Urinary bladder (tissue), 4 donors: Measurements from ENCODE around the gene MAP3K20. TPM values are rescaled to one million over a fixed set of nuclear protein-coding genes. Genes with fewer than 3 reads are reported as not detected.
"Not testable (repeated sequence)": the region's sequence is repeated elsewhere in the genome, so short reads cannot be mapped to it uniquely, and the experiment has no call there.

ENCODE experiments used
- DNase-seq: peaks from one replicate; pipeline ENCODE4 v3.0.0-alpha.2; 2015; ENCODE audit errors: extremely low spot score
- H3K27ac ChIP-seq: one replicate; pipeline ENCODE4 v1.5.1; 2013; ENCODE audit warnings: low read depth, mild to moderate bottlenecking, moderate library complexity
- H3K36me3 ChIP-seq: one replicate; pipeline ENCODE4 v1.6.1; 2013; ENCODE audit warnings: mild to moderate bottlenecking, moderate library complexity; ENCODE audit not compliant: insufficient read depth
- H3K4me1 ChIP-seq: one replicate; pipeline ENCODE4 v1.6.1; 2013; ENCODE audit warnings: mild to moderate bottlenecking, moderate library complexity; ENCODE audit not compliant: insufficient read depth
- H3K4me3 ChIP-seq: one replicate; pipeline ENCODE4 v1.5.1; 2013; ENCODE audit warnings: low read depth, low read length
- WGBS: extraction: QIAGEN DNeasy Blood & Tissue Kit; methylation state at CpG from one replicate; pipeline ENCODE4 v1.1.7; 2013; 5-methylcytosine and 5-hydroxymethylcytosine counted together
- polyA plus RNA-seq: library from polyadenylated mRNA; stranded (reverse); fragments of 200-250 nt; gene quantifications from one replicate; pipeline ENCODE4 v1.2.3, GENCODE V29; 2013
- total RNA-seq: library from RNA; depleted of rRNA; stranded (reverse); fragments of >200 nt; gene quantifications from one replicate; pipeline ENCODE4 v1.2.3, GENCODE V29; 2014
- donor health status: healthy with polysubstance abuse.
- donor health status: healthy.

The MAP3K20 gene
- total and polyA plus RNA-seq, 2 donors: 140 TPM

GRCh38 chr2:173248381-173248780, 172.7 kb downstream of the MAP3K20 start:
- Histone ChIP-seq H3K36me3 (no peaks in the 10 kb centered on the region), H3K4me1 (no peaks in the 10 kb centered on the region), H3K4me3 (no peak overlapping the region), H3K27ac (no peak overlapping the region)
- DNase-seq: no peak
- 98% methylated on average over 2 of the region's 2 CpGs for WGBS

- WGBS: 71% methylated on average over 8 of the region's 8 CpGs
- DNase-seq: no peak
- no peaks in the 10 kb centered on the region for H3K36me3 ChIP-seq
- no peak overlapping the region for H3K27ac ChIP-seq
- no peaks in the 10 kb centered on the region for H3K4me1 ChIP-seq
- H3K4me3 ChIP-seq: no peak overlapping the region
These were observed 174.3 kb downstream of the MAP3K20 start for GRCh38 chr2:173249661-173250641.

- over 99% methylated on average over 2 of the region's 2 CpGs for WGBS
- Histone ChIP-seq H3K4me3 (no peak overlapping the region), H3K27ac (no peak overlapping the region), H3K36me3 (no peaks in the 10 kb centered on the region), H3K4me1 (no peaks in the 10 kb centered on the region)
- DNase-seq: no peak
These were observed 175.6 kb downstream of the MAP3K20 start for GRCh38 chr2:173251225-173251624.

GRCh38 chr2:173252581-173252980, 176.9 kb downstream of the MAP3K20 start:
- 91% methylated on average over 5 of the region's 5 CpGs for WGBS
- Histone ChIP-seq H3K27ac (no peak overlapping the region), H3K4me1 (no peaks in the 10 kb centered on the region), H3K36me3 (no peaks in the 10 kb centered on the region), H3K4me3 (no peak overlapping the region)
- DNase-seq: no peak

- no peaks in the 10 kb centered on the region for H3K4me1 ChIP-seq
- no peak for DNase-seq
- 97% methylated on average over 1 of the region's 1 CpG for WGBS
- no peak overlapping the region for H3K27ac ChIP-seq
- no peaks in the 10 kb centered on the region for H3K36me3 ChIP-seq
- H3K4me3 ChIP-seq: no peak overlapping the region
These were observed 179.0 kb downstream of the MAP3K20 start for GRCh38 chr2:173254659-173255058.

GRCh38 chr2:173258701-173259100, 183.1 kb downstream of the MAP3K20 start:
- no peak for DNase-seq
- Histone ChIP-seq H3K27ac (no peak overlapping the region), H3K4me3 (no peak overlapping the region), H3K4me1 (no peaks in the 10 kb centered on the region), H3K36me3 (no peaks in the 10 kb centered on the region)
- 93% methylated on average over 4 of the region's 4 CpGs for WGBS

- not testable (repeated sequence) for H3K36me3 ChIP-seq, H3K4me1 ChIP-seq, H3K4me3 ChIP-seq, DNase-seq, H3K27ac ChIP-seq
- 91% methylated on average over 5 of the region's 5 CpGs for WGBS
These were observed 186.7 kb downstream of the MAP3K20 start for GRCh38 chr2:173262356-173262755.

- H3K4me1 ChIP-seq: no peaks in the 10 kb centered on the region
- H3K4me3 ChIP-seq: no peak overlapping the region
- no peak for DNase-seq
- no peaks in the 10 kb centered on the region for H3K36me3 ChIP-seq
- 90% methylated on average over 4 of the region's 4 CpGs for WGBS
- no peak overlapping the region for H3K27ac ChIP-seq
These were observed 188.5 kb downstream of the MAP3K20 start for GRCh38 chr2:173264151-173264550.

GRCh38 chr2:173264603-173265366, 189.1 kb downstream of the MAP3K20 start:
- H3K4me3 ChIP-seq: no peak overlapping the region
- WGBS: 66% methylated on average over 14 of the region's 14 CpGs
- H3K36me3 ChIP-seq: no peaks in the 10 kb centered on the region
- no peaks in the 10 kb centered on the region for H3K4me1 ChIP-seq
- no peak for DNase-seq
- H3K27ac ChIP-seq: no peak overlapping the region

- no peaks in the 10 kb centered on the region for H3K36me3 ChIP-seq
- H3K4me1 ChIP-seq: no peaks in the 10 kb centered on the region
- H3K27ac ChIP-seq: no peak overlapping the region
- H3K4me3 ChIP-seq: no peak overlapping the region
- no peak for DNase-seq
- WGBS: 84% methylated on average over 2 of the region's 2 CpGs
These were observed 195.5 kb downstream of the MAP3K20 start for GRCh38 chr2:173271135-173271534.

GRCh38 chr2:173271825-173272224, 196.2 kb downstream of the MAP3K20 start:
- Histone ChIP-seq H3K4me1 (no peaks in the 10 kb centered on the region), H3K36me3 (no peaks in the 10 kb centered on the region), H3K27ac (no peak overlapping the region), H3K4me3 (no peak overlapping the region)
- WGBS: 77% methylated on average over 5 of the region's 5 CpGs
- DNase-seq: no peak

GRCh38 chr2:173272849-173273248, 197.2 kb downstream of the MAP3K20 start:
- 83% methylated on average over 3 of the region's 3 CpGs for WGBS

GRCh38 chr2:173278794-173279526, 203.3 kb downstream of the MAP3K20 start:
- WGBS: 87% methylated on average over 3 of the region's 3 CpGs
- H3K4me3 ChIP-seq: no peak overlapping the region
- no peak for DNase-seq
- no peaks in the 10 kb centered on the region for H3K4me1 ChIP-seq
- H3K36me3 ChIP-seq: no peaks in the 10 kb centered on the region
- no peak overlapping the region for H3K27ac ChIP-seq

More at GRCh38 chr2:173272849-173273248, 197.2 kb downstream of the MAP3K20 start:
- no peaks in the 10 kb centered on the region for H3K36me3 ChIP-seq
- no peak overlapping the region for H3K4me3 ChIP-seq
- DNase-seq: no peak
- no peak overlapping the region for H3K27ac ChIP-seq
- no peaks in the 10 kb centered on the region for H3K4me1 ChIP-seq
